ENCODE measurements around the gene NAV3.

The NAV3 gene

DNA sequence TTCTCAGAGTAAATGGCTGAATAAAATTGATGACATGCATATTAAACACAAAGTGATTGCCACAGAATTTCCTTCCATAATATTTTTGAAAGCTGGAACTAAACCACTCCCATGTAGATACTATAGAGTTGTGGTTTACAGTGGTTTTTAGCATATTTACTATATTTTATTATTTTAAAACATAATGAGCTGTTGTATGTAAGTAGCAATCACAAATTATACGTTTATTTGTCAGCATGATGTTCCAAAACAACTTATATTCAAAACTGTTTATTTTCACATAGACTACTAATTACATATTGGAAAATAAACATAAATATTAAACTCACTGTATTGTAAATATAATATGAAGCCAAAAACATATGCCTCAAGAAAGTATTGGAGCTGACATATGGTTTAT lies 77.2 kb downstream of the NAV3 start:
- DNase-seq (ENCODE audit: low read depth, low spot score), result no peak
- TF ChIP-seq YY1 (IDR thresholded peaks at IDR 0.05; ENCODE audit: insufficient read depth, insufficient read length) (no peak), SUZ12 (IDR thresholded peaks at IDR 0.05; ENCODE audit: extremely low read depth, insufficient read depth, insufficient read length) (no peak), ZNF274 (IDR thresholded peaks at IDR 0.05; ENCODE audit: low read depth, low read length) (no peak)
- Histone ChIP-seq H3K36me3 (ENCODE audit: insufficient read depth, insufficient read length, low read length) (no peaks in the 10 kb centered on the region), H3K4me1 (ENCODE audit: insufficient read depth, insufficient read length) (no peaks in the 10 kb centered on the region), H3K27me3 (ENCODE audit: insufficient read depth, insufficient read length) (no peaks in the 10 kb centered on the region), H3K4me3 (ENCODE audit: insufficient read length, low read depth) (no peak overlapping the region), H3K9ac (ENCODE audit: insufficient read length, low read depth) (no peak overlapping the region), H3K9me3 (ENCODE audit: insufficient read depth, low read length) (no peaks in the 10 kb centered on the region)

DNA sequence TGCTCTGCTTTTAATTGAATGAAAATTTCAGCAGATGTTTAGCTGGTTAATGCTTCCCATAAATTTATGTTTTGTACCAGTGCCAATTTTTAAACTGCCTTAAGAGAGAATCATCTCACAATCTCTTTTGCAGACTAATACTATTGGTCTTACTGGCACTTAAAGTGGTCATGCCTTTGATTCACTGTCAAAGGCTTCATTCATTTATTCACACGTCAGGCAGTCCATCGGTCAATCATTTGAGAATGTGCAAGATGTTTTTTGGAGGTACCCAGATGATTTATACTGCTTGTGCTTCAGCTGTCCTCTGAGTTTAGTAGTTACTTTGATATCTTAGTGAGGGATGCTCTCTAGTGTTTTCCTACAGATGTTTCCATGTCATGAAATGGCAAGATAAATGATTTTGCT lies 83.4 kb downstream of the NAV3 start:
- no peaks in the 10 kb centered on the region for H3K27me3 ChIP-seq (ENCODE audit: insufficient read depth, insufficient read length)
- no peaks in the 10 kb centered on the region for H3K36me3 ChIP-seq (ENCODE audit: insufficient read depth, insufficient read length, low read length)
- no peaks in the 10 kb centered on the region for H3K4me1 ChIP-seq (ENCODE audit: insufficient read depth, insufficient read length)
- H3K4me3 ChIP-seq (ENCODE audit: insufficient read length, low read depth), result no peak overlapping the region
- no peak overlapping the region for H3K9ac ChIP-seq (ENCODE audit: insufficient read length, low read depth)
- no peak for TF ChIP-seq SUZ12 (IDR thresholded peaks at IDR 0.05; ENCODE audit: extremely low read depth, insufficient read depth, insufficient read length)
- TF ChIP-seq ZNF274 (IDR thresholded peaks at IDR 0.05; ENCODE audit: low read depth, low read length), result no peak
- TF ChIP-seq YY1 (IDR thresholded peaks at IDR 0.05; ENCODE audit: insufficient read depth, insufficient read length), result no peak
- DNase-seq (ENCODE audit: low read depth, low spot score), result no peak
- H3K9me3 ChIP-seq (ENCODE audit: insufficient read depth, low read length), result no peaks in the 10 kb centered on the region

DNA sequence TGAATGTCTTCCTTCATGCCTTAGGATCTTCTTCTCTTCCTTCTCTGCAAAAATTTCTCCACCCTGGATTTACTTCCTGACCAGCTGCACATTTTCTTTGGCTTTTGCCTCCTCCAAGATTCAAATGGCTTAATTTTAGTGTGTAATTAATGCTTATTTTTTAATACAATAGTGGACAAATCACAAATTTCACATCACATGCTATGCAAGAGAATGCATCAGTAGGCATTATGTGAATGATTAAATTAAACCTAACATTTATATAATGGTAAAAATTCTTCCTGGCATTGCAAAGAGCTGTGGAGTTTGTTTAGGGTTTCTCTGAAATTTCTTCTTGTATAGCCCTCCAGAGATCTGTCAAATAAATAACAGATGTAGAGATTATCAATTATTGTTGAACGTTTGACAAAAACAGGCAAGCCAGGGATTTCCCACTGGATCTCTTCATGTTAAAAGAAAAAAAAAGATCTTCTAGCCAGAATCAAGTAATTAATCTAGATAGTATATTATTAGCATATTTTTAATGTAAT lies 84.4 kb downstream of the NAV3 start:
- H3K27me3 ChIP-seq (ENCODE audit: insufficient read depth, insufficient read length), result no peaks in the 10 kb centered on the region
- H3K9me3 ChIP-seq (ENCODE audit: insufficient read depth, low read length), result no peaks in the 10 kb centered on the region
- no peak overlapping the region for H3K4me3 ChIP-seq (ENCODE audit: insufficient read length, low read depth)
- H3K9ac ChIP-seq (ENCODE audit: insufficient read length, low read depth), result no peak overlapping the region
- no peaks in the 10 kb centered on the region for H3K36me3 ChIP-seq (ENCODE audit: insufficient read depth, insufficient read length, low read length)
- no peak for TF ChIP-seq ZNF274 (IDR thresholded peaks at IDR 0.05; ENCODE audit: low read depth, low read length)
- TF ChIP-seq SUZ12 (IDR thresholded peaks at IDR 0.05; ENCODE audit: extremely low read depth, insufficient read depth, insufficient read length), result no peak
- TF ChIP-seq YY1 (IDR thresholded peaks at IDR 0.05; ENCODE audit: insufficient read depth, insufficient read length), result no peak
- no peak for DNase-seq (ENCODE audit: low read depth, low spot score)
- no peaks in the 10 kb centered on the region for H3K4me1 ChIP-seq (ENCODE audit: insufficient read depth, insufficient read length)

DNA sequence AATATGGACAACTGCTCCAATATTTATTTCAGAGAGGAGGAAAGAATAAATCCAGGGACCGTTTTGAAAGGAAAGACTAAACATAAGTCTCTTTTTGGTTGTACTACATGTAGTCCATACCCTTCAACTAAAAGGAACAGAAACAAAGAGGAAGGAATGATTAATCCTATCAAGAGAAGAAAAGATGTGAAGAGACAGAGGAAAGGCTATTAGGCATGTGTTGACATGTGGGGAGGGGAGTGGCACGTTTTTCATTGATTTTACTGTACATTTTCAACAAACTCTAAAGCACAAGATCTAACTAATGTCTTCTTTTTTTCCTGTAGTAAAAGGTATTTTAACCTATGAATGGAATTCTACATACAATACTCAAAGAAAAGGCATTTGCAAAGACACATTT lies 85.6 kb downstream of the NAV3 start:
- Histone ChIP-seq H3K9me3 (ENCODE audit: insufficient read depth, low read length) (no peaks in the 10 kb centered on the region), H3K9ac (ENCODE audit: insufficient read length, low read depth) (no peak overlapping the region), H3K27me3 (ENCODE audit: insufficient read depth, insufficient read length) (no peaks in the 10 kb centered on the region), H3K36me3 (ENCODE audit: insufficient read depth, insufficient read length, low read length) (no peaks in the 10 kb centered on the region), H3K4me3 (ENCODE audit: insufficient read length, low read depth) (no peak overlapping the region), H3K4me1 (ENCODE audit: insufficient read depth, insufficient read length) (no peaks in the 10 kb centered on the region)
- TF ChIP-seq YY1 (IDR thresholded peaks at IDR 0.05; ENCODE audit: insufficient read depth, insufficient read length) (no peak), SUZ12 (IDR thresholded peaks at IDR 0.05; ENCODE audit: extremely low read depth, insufficient read depth, insufficient read length) (no peak), ZNF274 (IDR thresholded peaks at IDR 0.05; ENCODE audit: low read depth, low read length) (no peak)
- DNase-seq (ENCODE audit: low read depth, low spot score), result no peak

DNA sequence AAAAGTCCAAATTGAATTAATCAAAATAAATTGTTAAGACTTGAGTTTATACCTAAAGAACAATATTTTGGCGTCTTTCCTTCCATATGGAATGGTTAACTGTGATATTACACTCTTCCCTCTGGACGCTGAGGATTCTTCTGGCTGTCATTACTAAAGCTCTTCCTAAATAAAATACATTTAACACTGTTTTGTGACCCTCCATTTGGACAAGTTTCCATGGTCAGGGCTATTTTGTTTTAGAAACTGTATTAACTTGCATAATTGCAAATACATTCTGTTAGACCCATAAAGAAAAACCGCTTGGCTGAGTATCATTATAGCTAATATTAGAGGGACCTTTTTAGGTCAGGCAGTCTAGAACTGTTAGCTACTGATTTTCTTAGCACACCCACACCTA lies 87.4 kb downstream of the NAV3 start:
- no peak overlapping the region for H3K4me3 ChIP-seq (ENCODE audit: insufficient read length, low read depth)
- H3K27me3 ChIP-seq (ENCODE audit: insufficient read depth, insufficient read length), result no peaks in the 10 kb centered on the region
- no peaks in the 10 kb centered on the region for H3K4me1 ChIP-seq (ENCODE audit: insufficient read depth, insufficient read length)
- no peak for DNase-seq (ENCODE audit: low read depth, low spot score)
- TF ChIP-seq YY1 (IDR thresholded peaks at IDR 0.05; ENCODE audit: insufficient read depth, insufficient read length) (no peak), SUZ12 (IDR thresholded peaks at IDR 0.05; ENCODE audit: extremely low read depth, insufficient read depth, insufficient read length) (no peak), ZNF274 (IDR thresholded peaks at IDR 0.05; ENCODE audit: low read depth, low read length) (no peak)
- H3K36me3 ChIP-seq (ENCODE audit: insufficient read depth, insufficient read length, low read length), result no peaks in the 10 kb centered on the region
- H3K9me3 ChIP-seq (ENCODE audit: insufficient read depth, low read length), result no peaks in the 10 kb centered on the region
- H3K9ac ChIP-seq (ENCODE audit: insufficient read length, low read depth), result no peak overlapping the region

DNA sequence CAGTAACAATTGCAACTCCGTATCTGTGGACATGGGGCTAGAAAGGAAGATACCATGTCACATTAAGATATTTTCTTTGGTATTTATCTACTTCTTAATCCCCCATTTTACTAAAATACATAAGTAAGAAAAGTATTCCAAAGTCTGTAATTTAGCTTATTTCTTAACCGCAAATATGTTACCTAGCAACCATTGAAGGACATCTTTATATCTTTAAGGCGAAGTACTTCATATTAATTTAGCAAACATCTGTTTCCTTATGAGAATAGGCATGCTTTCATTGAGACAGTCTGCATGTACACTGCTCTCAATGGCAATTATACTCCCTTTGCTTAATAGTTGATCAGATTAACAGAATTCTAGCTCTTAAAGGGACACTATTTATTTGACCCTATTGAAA lies 88.8 kb downstream of the NAV3 start:
- no peak for DNase-seq (ENCODE audit: low read depth, low spot score)
- H3K9me3 ChIP-seq (ENCODE audit: insufficient read depth, low read length), result no peaks in the 10 kb centered on the region
- no peak for TF ChIP-seq ZNF274 (IDR thresholded peaks at IDR 0.05; ENCODE audit: low read depth, low read length)
- TF ChIP-seq YY1 (IDR thresholded peaks at IDR 0.05; ENCODE audit: insufficient read depth, insufficient read length), result no peak
- TF ChIP-seq SUZ12 (IDR thresholded peaks at IDR 0.05; ENCODE audit: extremely low read depth, insufficient read depth, insufficient read length), result no peak
- H3K36me3 ChIP-seq (ENCODE audit: insufficient read depth, insufficient read length, low read length), result no peaks in the 10 kb centered on the region
- H3K4me3 ChIP-seq (ENCODE audit: insufficient read length, low read depth), result no peak overlapping the region
- no peaks in the 10 kb centered on the region for H3K27me3 ChIP-seq (ENCODE audit: insufficient read depth, insufficient read length)
- H3K9ac ChIP-seq (ENCODE audit: insufficient read length, low read depth), result no peak overlapping the region
- no peaks in the 10 kb centered on the region for H3K4me1 ChIP-seq (ENCODE audit: insufficient read depth, insufficient read length)

GRCh38 chr12:77923882-77924281 lies 93.2 kb downstream of the NAV3 start:
- Histone ChIP-seq H3K4me3 (ENCODE audit: insufficient read length, low read depth) (no peak overlapping the region), H3K27me3 (ENCODE audit: insufficient read depth, insufficient read length) (no peaks in the 10 kb centered on the region), H3K9ac (ENCODE audit: insufficient read length, low read depth) (no peak overlapping the region), H3K36me3 (ENCODE audit: insufficient read depth, insufficient read length, low read length) (no peaks in the 10 kb centered on the region), H3K4me1 (ENCODE audit: insufficient read depth, insufficient read length) (no peaks in the 10 kb centered on the region), H3K9me3 (ENCODE audit: insufficient read depth, low read length) (no peaks in the 10 kb centered on the region)
- no peak for DNase-seq (ENCODE audit: low read depth, low spot score)
- no peak for TF ChIP-seq YY1 (IDR thresholded peaks at IDR 0.05; ENCODE audit: insufficient read depth, insufficient read length)
- TF ChIP-seq SUZ12 (IDR thresholded peaks at IDR 0.05; ENCODE audit: extremely low read depth, insufficient read depth, insufficient read length), result no peak
- no peak for TF ChIP-seq ZNF274 (IDR thresholded peaks at IDR 0.05; ENCODE audit: low read depth, low read length)

Data from NT2/D1 (cell line).